Left cardiac atrium (tissue), 4 donors: Measurements from ENCODE around the gene C1RL. TPM values are rescaled to one million over a fixed set of nuclear protein-coding genes. Genes with fewer than 3 reads are reported as not detected.
"Not testable (repeated sequence)": the region's sequence is repeated elsewhere in the genome, so short reads cannot be mapped to it uniquely, and the experiment has no call there.

ENCODE experiments used
- ATAC-seq, 2 donors: fragments of 200-7000 bp; cut with Tn5 transposase; one replicate each; pipeline ENCODE4 v1.9.1; 2020; ENCODE audit warnings: mild to moderate bottlenecking in 2 of 2, moderate library complexity in 2 of 2
- DNase-seq: peaks from one replicate; pipeline ENCODE4 v3.0.0-alpha.2; 2020
- intact Hi-C, 2 donors: fragments of 100-400 bp; cut with DNase I; formaldehyde crosslinking; loops; one replicate each; pipeline versions ENCODE4 v1.14.1 to v1.15.1; 2022 to 2023
- total RNA-seq, 2 donors: library from RNA; stranded (reverse); fragmentation: NEBNext Ultra II Directional; extraction: Animal tissue kit (Norgen Biotek cat#: 25700); gene quantifications; one replicate each; pipeline ENCODE4 v1.2.1, GENCODE V29; 2021
- donor health status: DM: no; HTN: yes; CAD: no.
- donor health status: DM: no; HTN: yes; CAD: no; lungs with severe emphysema.
- donor health status: DM: yes; HTN: yes; CAD: no.
- donor health status: Dilated cardiomyopathy.

Gene C1RL
- total RNA-seq, 2 donors from 2014 or later: 23.0 to 29.8 TPM

DNA sequence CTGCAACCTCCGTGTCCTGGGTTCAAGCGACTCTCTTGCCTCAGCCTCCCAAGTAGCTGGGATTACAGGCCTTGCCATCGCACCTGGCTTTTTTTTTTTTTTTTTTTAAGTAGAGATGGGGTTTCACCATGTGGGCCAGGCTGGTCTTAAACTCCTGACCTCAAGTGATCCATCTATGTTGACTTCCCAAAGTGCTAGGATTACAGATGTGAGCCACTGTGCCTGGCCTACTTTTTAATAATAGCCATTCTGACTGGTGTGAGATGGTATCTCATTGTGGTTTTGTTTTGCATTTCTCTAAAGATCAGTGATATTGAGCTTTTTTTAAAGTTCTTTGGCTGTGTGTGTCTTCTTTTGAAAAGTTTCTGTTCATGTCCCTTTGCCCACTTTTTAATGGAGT, 59.0 kb downstream of the C1RL start:
- intact Hi-C loops, ATAC-seq: not testable (repeated sequence)

DNA sequence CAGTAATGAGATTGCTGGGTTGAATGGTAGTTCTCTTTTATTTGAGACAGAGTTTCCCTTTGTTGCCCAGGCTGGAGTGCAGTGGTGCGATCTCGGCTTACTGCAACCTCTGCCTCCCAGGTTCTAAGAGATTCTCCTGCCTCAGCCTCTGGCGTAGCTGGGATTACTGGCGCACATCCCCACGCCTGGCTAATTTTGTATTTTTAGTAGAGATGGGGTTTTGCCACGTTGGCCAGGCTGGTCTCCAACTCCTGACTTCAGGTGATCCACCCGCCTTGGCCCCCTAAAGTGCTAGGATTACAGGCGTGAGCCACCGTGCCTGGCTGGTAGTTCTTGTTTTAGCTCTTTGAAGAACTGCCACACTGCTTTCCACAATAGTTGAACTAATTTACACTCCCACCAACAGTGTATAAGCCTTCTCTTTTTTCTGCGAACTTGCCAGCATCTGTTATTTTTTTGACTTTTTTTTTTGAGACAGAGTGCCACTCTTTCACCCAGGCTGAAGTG, 59.5 kb downstream of the C1RL start:
- ATAC-seq, intact Hi-C loops, DNase-seq: not testable (repeated sequence)

More for the DNA sequence above, 59.0 kb downstream of the C1RL start:
- not testable (repeated sequence) for DNase-seq

DNA sequence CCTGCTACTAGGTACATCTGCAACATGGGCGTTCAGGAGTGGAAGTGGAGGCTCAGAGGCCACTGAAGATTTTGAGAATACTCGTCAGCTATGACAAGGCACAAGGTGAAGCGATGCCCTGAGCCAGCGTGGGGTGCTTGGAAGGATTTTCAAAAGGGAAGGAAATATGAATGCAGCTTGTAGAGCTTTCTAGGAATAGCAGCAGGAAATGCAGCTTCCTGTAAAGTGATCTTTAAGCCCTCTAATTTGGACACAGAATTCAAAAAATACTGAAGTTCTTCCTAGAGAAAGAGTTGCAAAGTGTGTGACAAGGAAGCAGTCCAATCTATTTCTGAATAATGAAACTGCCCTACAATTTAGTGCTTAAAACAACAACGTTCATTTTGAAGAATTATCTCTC, 61.7 kb downstream of the C1RL start:
- no peak for ATAC-seq
- intact Hi-C loops: no loop called here
- DNase-seq: no peak

DNA sequence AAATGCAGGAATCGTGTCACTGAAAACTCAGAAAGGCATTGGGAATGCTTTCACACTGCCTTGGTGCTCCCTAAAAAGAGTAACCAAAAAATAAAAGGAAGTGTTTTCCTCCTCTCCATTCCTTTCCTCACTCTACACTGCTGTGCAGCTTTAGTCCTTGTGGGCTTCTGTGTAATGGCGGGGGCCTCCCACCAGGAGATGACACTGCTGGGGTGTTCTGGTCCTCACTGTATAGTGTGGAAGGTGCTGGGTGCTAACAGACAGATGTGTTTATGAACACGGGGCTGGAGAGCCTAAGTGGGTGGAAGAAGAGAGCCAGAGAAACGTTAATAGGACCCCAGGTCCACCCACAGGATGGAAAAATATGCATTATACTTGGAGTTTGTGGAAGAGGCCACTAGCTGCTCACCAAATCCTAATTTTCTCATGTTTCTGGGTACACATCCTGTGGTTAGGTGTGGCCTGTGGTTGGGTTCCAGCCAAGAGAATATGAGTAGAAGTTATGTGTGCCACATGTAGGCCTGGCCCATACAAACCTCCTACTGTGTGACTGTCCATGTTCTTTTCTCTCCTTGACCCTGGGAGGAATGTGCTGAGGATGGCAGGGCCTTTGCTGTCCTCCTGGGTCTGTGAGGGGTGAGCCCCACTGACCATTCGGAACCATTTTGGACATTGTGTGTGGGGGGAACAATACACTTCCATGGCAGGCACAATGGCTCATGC, 62.5 kb downstream of the C1RL start:
- DNase-seq: no peak
- no peak for ATAC-seq
- intact Hi-C loops: no loop called here

DNA sequence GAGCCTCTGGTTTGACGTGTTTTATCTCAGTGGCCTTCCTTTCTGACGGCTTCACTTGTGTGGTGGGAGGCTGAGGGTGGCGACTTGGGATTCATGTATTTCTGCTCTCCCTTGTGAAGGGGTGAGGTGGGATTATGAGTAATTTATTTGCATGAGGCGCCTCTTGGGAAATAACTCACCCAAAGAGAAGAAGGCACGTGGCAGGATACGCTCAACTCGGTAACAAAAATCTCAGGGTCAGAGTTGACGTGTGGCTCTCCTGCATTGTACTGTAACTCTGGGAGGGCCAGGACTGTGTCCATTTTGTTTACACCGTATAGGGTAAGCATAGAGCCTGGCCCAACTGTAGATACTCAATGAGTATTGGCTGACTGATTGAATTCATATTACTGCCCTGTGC, 63.1 kb downstream of the C1RL start:
- intact Hi-C loops: no loop called here
- DNase-seq (no peak), ATAC-seq (no peak)

Other genes starting within 250 kb of the C1RL start
- gene TPI1, start 241.7 kb downstream of the C1RL start, total RNA-seq: 100 to 1,000 TPM; 642 to 858 TPM
- 1 to 10 TPM; 3.7 to 4.1 TPM for gene SPSB2, start 235.9 kb downstream of the C1RL start, total RNA-seq
- gene LRRC23, start 204.4 kb downstream of the C1RL start, total RNA-seq: 10 to 100 TPM in 1 of 2 donors, 1 to 10 TPM in 1; 8.1 to 10.5 TPM
- gene ENO2, start 194.6 kb downstream of the C1RL start, total RNA-seq: 10 to 100 TPM; 12.8 to 24.9 TPM
- 10 to 100 TPM; 75.3 to 83.1 TPM for gene ATN1, start 181.3 kb downstream of the C1RL start, total RNA-seq
- not detected for gene RNU7-1, start 165.4 kb downstream of the C1RL start, total RNA-seq
- 100 to 1,000 TPM; 249 to 282 TPM for gene C12orf57, start 165.2 kb downstream of the C1RL start, total RNA-seq
- gene PTPN6, start 157.9 kb downstream of the C1RL start, total RNA-seq: 10 to 100 TPM; 13.0 to 18.9 TPM
- gene PHB2, start 138.6 kb downstream of the C1RL start, total RNA-seq: 100 to 1,000 TPM; 117 to 157 TPM
- gene EMG1, start 138.3 kb downstream of the C1RL start, total RNA-seq: 10 to 100 TPM; 34.4 to 36.6 TPM
- 10 to 100 TPM; 22.6 to 29.4 TPM for gene LPCAT3, start 90.7 kb downstream of the C1RL start, total RNA-seq
- 100 to 1,000 TPM; 222 to 287 TPM for gene C1S, start 48.5 kb downstream of the C1RL start, total RNA-seq
- gene C1R, start 16.8 kb downstream of the C1RL start, total RNA-seq: 100 to 1,000 TPM; 331 to 488 TPM
- gene RBP5, start 19.7 kb upstream of the C1RL start, total RNA-seq: 1 to 10 TPM in 1 of 2 donors, under 1 TPM in 1; 0.97 to 2.1 TPM
- gene CLSTN3, start 21.2 kb upstream of the C1RL start, total RNA-seq: 10 to 100 TPM; 14.7 to 17.0 TPM
- 10 to 100 TPM; 31.5 to 33.1 TPM for gene PEX5, start 80.5 kb upstream of the C1RL start, total RNA-seq
- gene ACSM4, start 194.9 kb upstream of the C1RL start, total RNA-seq: not detected